PFSK-1 (cell line): Measurements from ENCODE around the gene TLE3.

Source experiments
- FOXP2 ChIP-seq: optimal IDR thresholded peaks from 2 replicates; pipeline ENCODE3; 2011; ENCODE audit warnings: borderline replicate concordance, control low read depth, inconsistent platforms; ENCODE audit not compliant: insufficient read depth; ENCODE audit errors: extremely low read length, extremely low read depth
- POLR2AphosphoS5 ChIP-seq: IDR thresholded peaks from 2 replicates; pipeline ENCODE4 v1.6.1; 2012; ENCODE audit warnings: low read depth, mild to moderate bottlenecking, control low read depth, low read length, moderate library complexity
- SIN3A ChIP-seq: IDR thresholded peaks from 2 replicates; pipeline ENCODE4 v1.6.1; 2012; ENCODE audit warnings: mild to moderate bottlenecking, low read length, moderate library complexity, borderline replicate concordance; ENCODE audit not compliant: insufficient read depth
- TAF1 ChIP-seq: IDR thresholded peaks from 2 replicates; pipeline ENCODE4 v1.6.1; 2012; ENCODE audit warnings: low read length, control low read depth, borderline replicate concordance; ENCODE audit not compliant: insufficient read depth
- TF ChIP-seq, protein P1 (sequence below), 2 experiments: IDR thresholded peaks; 2 replicates each; pipeline versions ENCODE4 v1.6.1 to v1.8.0; 2011 to 2012; ENCODE audit warnings: low read depth in 2 of 2, low read length in 2 of 2, control low read depth in 1 of 2, inconsistent platforms in 1 of 2, mild to moderate bottlenecking in 1 of 2, moderate library complexity in 1 of 2; ENCODE audit not compliant: insufficient read depth in 1 of 2

Gene TLE3

GRCh38 chr15:70033109-70033508 lies 64.6 kb downstream of the TLE3 start:
- TF ChIP-seq FOXP2 (no peak), POLR2AphosphoS5 (no peak), TAF1 (no peak), SIN3A (no peak)
- TF ChIP-seq, protein P1, sequence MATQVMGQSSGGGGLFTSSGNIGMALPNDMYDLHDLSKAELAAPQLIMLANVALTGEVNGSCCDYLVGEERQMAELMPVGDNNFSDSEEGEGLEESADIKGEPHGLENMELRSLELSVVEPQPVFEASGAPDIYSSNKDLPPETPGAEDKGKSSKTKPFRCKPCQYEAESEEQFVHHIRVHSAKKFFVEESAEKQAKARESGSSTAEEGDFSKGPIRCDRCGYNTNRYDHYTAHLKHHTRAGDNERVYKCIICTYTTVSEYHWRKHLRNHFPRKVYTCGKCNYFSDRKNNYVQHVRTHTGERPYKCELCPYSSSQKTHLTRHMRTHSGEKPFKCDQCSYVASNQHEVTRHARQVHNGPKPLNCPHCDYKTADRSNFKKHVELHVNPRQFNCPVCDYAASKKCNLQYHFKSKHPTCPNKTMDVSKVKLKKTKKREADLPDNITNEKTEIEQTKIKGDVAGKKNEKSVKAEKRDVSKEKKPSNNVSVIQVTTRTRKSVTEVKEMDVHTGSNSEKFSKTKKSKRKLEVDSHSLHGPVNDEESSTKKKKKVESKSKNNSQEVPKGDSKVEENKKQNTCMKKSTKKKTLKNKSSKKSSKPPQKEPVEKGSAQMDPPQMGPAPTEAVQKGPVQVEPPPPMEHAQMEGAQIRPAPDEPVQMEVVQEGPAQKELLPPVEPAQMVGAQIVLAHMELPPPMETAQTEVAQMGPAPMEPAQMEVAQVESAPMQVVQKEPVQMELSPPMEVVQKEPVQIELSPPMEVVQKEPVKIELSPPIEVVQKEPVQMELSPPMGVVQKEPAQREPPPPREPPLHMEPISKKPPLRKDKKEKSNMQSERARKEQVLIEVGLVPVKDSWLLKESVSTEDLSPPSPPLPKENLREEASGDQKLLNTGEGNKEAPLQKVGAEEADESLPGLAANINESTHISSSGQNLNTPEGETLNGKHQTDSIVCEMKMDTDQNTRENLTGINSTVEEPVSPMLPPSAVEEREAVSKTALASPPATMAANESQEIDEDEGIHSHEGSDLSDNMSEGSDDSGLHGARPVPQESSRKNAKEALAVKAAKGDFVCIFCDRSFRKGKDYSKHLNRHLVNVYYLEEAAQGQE (IDR thresholded peaks at IDR 0.05; ENCODE audit: insufficient read depth in 1 of 2, low read depth in 2 of 2, low read length in 2 of 2), result no peak

DNA sequence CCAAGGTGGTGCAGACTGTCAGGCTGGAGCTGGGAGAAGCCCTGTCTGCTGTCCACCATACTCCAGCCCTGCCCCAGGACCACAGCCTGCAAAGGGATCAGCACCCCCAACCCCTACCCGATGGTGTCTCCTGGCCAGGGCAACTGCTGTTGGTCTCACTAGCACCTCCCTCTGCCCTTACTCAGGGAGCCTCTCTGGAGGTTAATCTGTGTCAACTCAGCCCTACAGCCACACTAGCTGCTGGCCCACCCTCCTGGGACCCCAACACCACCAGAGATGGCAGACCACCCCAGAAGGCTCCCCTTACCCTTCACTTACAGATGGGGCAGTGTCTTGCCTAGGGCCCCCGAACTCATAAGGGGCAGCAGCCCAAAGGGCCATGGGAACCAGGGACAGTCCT lies 65.2 kb downstream of the TLE3 start:
- TF ChIP-seq, protein P1 (IDR thresholded peaks at IDR 0.05; ENCODE audit: insufficient read depth in 1 of 2, low read depth in 2 of 2, low read length in 2 of 2), result no peak
- TF ChIP-seq FOXP2 (no peak), POLR2AphosphoS5 (no peak), SIN3A (no peak), TAF1 (no peak)

- no peak for TF ChIP-seq POLR2AphosphoS5
- TF ChIP-seq, protein P1 (IDR thresholded peaks at IDR 0.05; ENCODE audit: insufficient read depth in 1 of 2, low read depth in 2 of 2, low read length in 2 of 2), result no peak
- TF ChIP-seq SIN3A, result no peak
- TF ChIP-seq FOXP2, result no peak
- no peak for TF ChIP-seq TAF1
These were observed 66.0 kb downstream of the TLE3 start for GRCh38 chr15:70031713-70032112.

- no peak for TF ChIP-seq POLR2AphosphoS5
- TF ChIP-seq, protein P1 (IDR thresholded peaks at IDR 0.05; ENCODE audit: insufficient read depth in 1 of 2, low read depth in 2 of 2, low read length in 2 of 2), result no peak
- TF ChIP-seq FOXP2, result no peak
- TF ChIP-seq TAF1, result no peak
- no peak for TF ChIP-seq SIN3A
These were observed 66.5 kb downstream of the TLE3 start for GRCh38 chr15:70031261-70031660.

- TF ChIP-seq POLR2AphosphoS5, result no peak
- TF ChIP-seq TAF1, result no peak
- TF ChIP-seq, protein P1 (IDR thresholded peaks at IDR 0.05; ENCODE audit: insufficient read depth in 1 of 2, low read depth in 2 of 2, low read length in 2 of 2), result no peak
These were observed 66.9 kb downstream of the TLE3 start for GRCh38 chr15:70030851-70031250.
